ENCODE data around the gene SIX5.

GRCh38 chr19:45754323-45754722 lies 14.7 kb downstream of the SIX5 start:
- TF ChIP-seq, protein P1, sequence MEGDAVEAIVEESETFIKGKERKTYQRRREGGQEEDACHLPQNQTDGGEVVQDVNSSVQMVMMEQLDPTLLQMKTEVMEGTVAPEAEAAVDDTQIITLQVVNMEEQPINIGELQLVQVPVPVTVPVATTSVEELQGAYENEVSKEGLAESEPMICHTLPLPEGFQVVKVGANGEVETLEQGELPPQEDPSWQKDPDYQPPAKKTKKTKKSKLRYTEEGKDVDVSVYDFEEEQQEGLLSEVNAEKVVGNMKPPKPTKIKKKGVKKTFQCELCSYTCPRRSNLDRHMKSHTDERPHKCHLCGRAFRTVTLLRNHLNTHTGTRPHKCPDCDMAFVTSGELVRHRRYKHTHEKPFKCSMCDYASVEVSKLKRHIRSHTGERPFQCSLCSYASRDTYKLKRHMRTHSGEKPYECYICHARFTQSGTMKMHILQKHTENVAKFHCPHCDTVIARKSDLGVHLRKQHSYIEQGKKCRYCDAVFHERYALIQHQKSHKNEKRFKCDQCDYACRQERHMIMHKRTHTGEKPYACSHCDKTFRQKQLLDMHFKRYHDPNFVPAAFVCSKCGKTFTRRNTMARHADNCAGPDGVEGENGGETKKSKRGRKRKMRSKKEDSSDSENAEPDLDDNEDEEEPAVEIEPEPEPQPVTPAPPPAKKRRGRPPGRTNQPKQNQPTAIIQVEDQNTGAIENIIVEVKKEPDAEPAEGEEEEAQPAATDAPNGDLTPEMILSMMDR (IDR thresholded peaks at IDR 0.05; ENCODE audit: low read length): no peak
- TF ChIP-seq EZH2 (optimal IDR thresholded peaks at IDR 0.05; ENCODE audit: low read depth, low read length): no peak

All from MM.1S (cell line).